HepG2 (cell line): ENCODE results near the gene TMEM221. TPM values are rescaled to one million over a fixed set of nuclear protein-coding genes. Genes with fewer than 3 reads are reported as not detected.

Source experiments
- ARNTL ChIP-seq: sonication (generic); formaldehyde crosslinking; IDR thresholded peaks from 2 replicates; pipeline ENCODE4 v1.4.0; 2020; ENCODE audit warnings: mild to moderate bottlenecking, missing genetic modification reagents
- CENPX ChIP-seq: sonication (generic); formaldehyde crosslinking; IDR thresholded peaks from 2 replicates; pipeline ENCODE4 v1.9.0; 2021; ENCODE audit warnings: mild to moderate bottlenecking, missing genetic modification reagents, moderate library complexity
- GZF1 ChIP-seq: sonication (generic); formaldehyde crosslinking; IDR thresholded peaks from 2 replicates; pipeline ENCODE4 v1.5.1; 2020; ENCODE audit warnings: mild to moderate bottlenecking, missing genetic modification reagents
- KAT8 ChIP-seq: IDR thresholded peaks from 2 replicates; pipeline ENCODE4 v1.6.1; 2016; ENCODE audit warnings: missing genetic modification reagents, missing compliant biosample characterization
- MAF1 ChIP-seq: sonication (generic); formaldehyde crosslinking; IDR thresholded peaks from 2 replicates; pipeline ENCODE4 v1.5.0; 2020; ENCODE audit warnings: missing genetic modification reagents, borderline replicate concordance
- MEIS2 ChIP-seq: sonication (generic); formaldehyde crosslinking; IDR thresholded peaks from 2 replicates; pipeline ENCODE4 v1.9.0; 2021; ENCODE audit warnings: mild to moderate bottlenecking, missing genetic modification reagents
- NR3C1 ChIP-seq: sonication (generic); formaldehyde crosslinking; IDR thresholded peaks from 2 replicates; pipeline ENCODE4 v1.4.0; 2020; ENCODE audit warnings: missing genetic modification reagents
- RAD51 ChIP-seq: fragments of 450-650 bp; IDR thresholded peaks from 2 replicates; pipeline ENCODE4 v1.6.1; 2016; ENCODE audit warnings: borderline replicate concordance
- SAP130 ChIP-seq: IDR thresholded peaks from 2 replicates; pipeline ENCODE4 v1.6.1; 2016; ENCODE audit warnings: low read depth
- SOX13 ChIP-seq, 3 experiments: fragments of 450-650 bp in 1 of 3; sonication (generic) in 1 of 3; formaldehyde crosslinking in 1 of 3; IDR thresholded peaks in 2 of 3; conservative IDR thresholded peaks in 1 of 3; 2 replicates each; pipeline versions ENCODE4 v1.5.0 to v1.6.1; 2016 to 2020; ENCODE audit warnings: antibody characterized with exemption in 1 of 3, mild to moderate bottlenecking in 1 of 3, missing compliant biosample characterization in 1 of 3, missing genetic modification reagents in 1 of 3, moderate library complexity in 1 of 3
- ZBTB7B ChIP-seq: sonication (generic); formaldehyde crosslinking; IDR thresholded peaks from 2 replicates; pipeline ENCODE4 v1.4.0; 2020; ENCODE audit warnings: missing genetic modification reagents
- ZC3H4 ChIP-seq: sonication (generic); formaldehyde crosslinking; IDR thresholded peaks from 2 replicates; pipeline ENCODE4 v1.4.0; 2020; ENCODE audit warnings: missing genetic modification reagents, borderline replicate concordance
- ZFP62 ChIP-seq: sonication (generic); formaldehyde crosslinking; IDR thresholded peaks from 2 replicates; pipeline ENCODE4 v1.4.0; 2020; ENCODE audit warnings: missing genetic modification reagents
- ZNF317 ChIP-seq: sonication (generic); formaldehyde crosslinking; IDR thresholded peaks from 2 replicates; pipeline ENCODE4 v1.5.0; 2020; ENCODE audit warnings: mild to moderate bottlenecking, missing genetic modification reagents
- ZNF510 ChIP-seq: sonication (generic); formaldehyde crosslinking; IDR thresholded peaks from 2 replicates; pipeline ENCODE4 v1.4.0; 2020; ENCODE audit warnings: low read depth, mild to moderate bottlenecking, missing genetic modification reagents
- ZNF572 ChIP-seq: sonication (generic); formaldehyde crosslinking; IDR thresholded peaks from 2 replicates; pipeline ENCODE4 v1.5.1; 2020; ENCODE audit warnings: mild to moderate bottlenecking, missing genetic modification reagents
- ZNF703 ChIP-seq: sonication (generic); formaldehyde crosslinking; IDR thresholded peaks from 2 replicates; pipeline ENCODE4 v1.5.1; 2020; ENCODE audit warnings: missing genetic modification reagents, mild to moderate bottlenecking, moderate library complexity, borderline replicate concordance
- ZSCAN21 ChIP-seq: sonication (generic); formaldehyde crosslinking; IDR thresholded peaks from 2 replicates; pipeline ENCODE4 v1.8.0; 2022; ENCODE audit warnings: mild to moderate bottlenecking, missing genetic modification reagents, moderate library complexity, borderline replicate concordance
- polyA plus RNA-seq, 8 experiments: library from polyadenylated mRNA; depleted of rRNA in 3 of 8; stranded (reverse) in 7 of 8; unstranded in 1 of 8; fragments of >200 nt; fragmentation: Illumina TruSeq in 4 of 8; extraction: Trizol in 4 of 8; gene quantifications; 2 replicates each; pipeline versions ENCODE4 v1.2.1 to v1.2.3, GENCODE V29; 2011 to 2016; ENCODE audit warnings: low read depth in 4 of 8, missing spikeins in 1 of 8, mixed read lengths in 1 of 8; ENCODE audit not compliant: insufficient read depth in 1 of 8
- total RNA-seq, 5 experiments: library from RNA; depleted of rRNA; stranded (reverse); fragments of >200 nt; fragmentation: Illumina TruSeq; extraction: Trizol; gene quantifications; 2 replicates each; pipeline ENCODE4 v1.2.3, GENCODE V29; 2016; ENCODE audit warnings: low read depth in 1 of 5
- TF ChIP-seq, protein P1 (sequence below): sonication (generic); formaldehyde crosslinking; IDR thresholded peaks from 2 replicates; pipeline ENCODE4 v1.4.0; 2020; ENCODE audit warnings: missing genetic modification reagents, borderline replicate concordance
- TF ChIP-seq, protein P2 (sequence below): sonication (generic); formaldehyde crosslinking; IDR thresholded peaks from 2 replicates; pipeline ENCODE4 v1.4.0; 2020; ENCODE audit warnings: missing genetic modification reagents
- TF ChIP-seq, protein P3 (sequence below), 2 experiments: fragments of 450-650 bp in 1 of 2; sonication (generic) in 1 of 2; formaldehyde crosslinking; IDR thresholded peaks; 2 replicates each; pipeline versions ENCODE4 v1.5.0 to v1.8.0; 2020 to 2022; ENCODE audit warnings: mild to moderate bottlenecking in 1 of 2, missing genetic modification reagents in 1 of 2

Gene TMEM221
- total and polyA plus RNA-seq, 2 of the 13 experiments (the other 11 are each of a cell fraction or from before 2014, with no cell fraction given), result 0.33 to 0.77 TPM

DNA sequence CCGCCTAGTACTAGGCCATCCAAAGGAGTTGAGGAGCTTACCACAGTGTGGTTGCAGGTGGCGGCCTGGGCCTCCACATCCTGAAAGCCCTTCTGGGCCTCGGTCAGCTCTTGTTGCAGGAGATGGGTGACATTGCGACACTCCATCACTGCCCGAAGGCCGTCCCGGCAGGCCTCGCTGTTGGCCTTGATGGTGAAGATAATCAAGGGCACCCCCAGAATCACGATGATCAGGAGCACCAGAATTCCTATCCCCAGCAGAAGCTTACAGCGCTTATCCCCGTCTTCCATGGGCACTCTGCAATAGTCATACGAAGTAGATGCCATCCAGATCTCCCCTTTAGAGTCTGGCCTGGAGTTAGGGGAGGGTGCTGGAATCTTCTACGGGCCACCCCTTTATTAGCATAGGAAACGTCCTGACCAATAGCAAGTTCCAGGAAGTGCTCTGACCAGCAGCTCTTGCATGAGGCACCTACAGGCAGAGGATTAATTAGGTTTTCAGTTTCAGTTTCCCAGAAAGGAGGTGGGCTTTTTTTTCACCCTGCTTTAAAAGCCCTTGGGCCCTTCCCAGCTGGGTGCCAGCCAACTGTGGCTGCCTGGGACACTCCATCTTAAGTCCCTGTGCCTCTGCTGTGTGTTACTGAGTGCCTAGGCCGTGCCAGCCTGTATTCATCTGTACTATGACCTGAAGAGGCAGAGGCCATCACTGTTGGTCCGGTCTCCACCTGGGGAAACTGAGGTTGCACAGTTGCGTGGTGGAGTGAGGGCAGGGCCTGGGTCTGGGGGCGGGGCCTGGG lies 43.0 kb downstream of the TMEM221 start, which contains the start of gene BST2 (continued):
- no peak for TF ChIP-seq MAF1 (CRISPR knock-in tag)
- TF ChIP-seq ZNF317, result no peak
- peak; percentile 21; the same call in 1 of the 2 replicates for TF ChIP-seq ZSCAN21
- TF ChIP-seq SOX13 (IDR thresholded peaks at IDR 0.05), result no peak
- TF ChIP-seq SOX13 (CRISPR knock-in tag; conservative IDR thresholded peaks at IDR 0.05 in 1 of 2, IDR thresholded peaks at IDR 0.05 in 1 of 2), result no peak
- TF ChIP-seq ZC3H4 (CRISPR knock-in tag), result 0 out of 2 replicates have a peak, but pooled peaks have one; percentile 59
- TF ChIP-seq GZF1 (CRISPR knock-in tag), result no peak
- no peak for TF ChIP-seq ZNF510
- peak; percentile 1; the same call in 1 of the 2 replicates for TF ChIP-seq ZBTB7B (CRISPR knock-in tag)
- TF ChIP-seq ZFP62 (CRISPR knock-in tag), result no peak
- peak; percentile 71 for TF ChIP-seq SAP130 (CRISPR knock-in tag)
- TF ChIP-seq NR3C1 (CRISPR knock-in tag), result no peak
- no peak for TF ChIP-seq RAD51
- TF ChIP-seq, protein P1, sequence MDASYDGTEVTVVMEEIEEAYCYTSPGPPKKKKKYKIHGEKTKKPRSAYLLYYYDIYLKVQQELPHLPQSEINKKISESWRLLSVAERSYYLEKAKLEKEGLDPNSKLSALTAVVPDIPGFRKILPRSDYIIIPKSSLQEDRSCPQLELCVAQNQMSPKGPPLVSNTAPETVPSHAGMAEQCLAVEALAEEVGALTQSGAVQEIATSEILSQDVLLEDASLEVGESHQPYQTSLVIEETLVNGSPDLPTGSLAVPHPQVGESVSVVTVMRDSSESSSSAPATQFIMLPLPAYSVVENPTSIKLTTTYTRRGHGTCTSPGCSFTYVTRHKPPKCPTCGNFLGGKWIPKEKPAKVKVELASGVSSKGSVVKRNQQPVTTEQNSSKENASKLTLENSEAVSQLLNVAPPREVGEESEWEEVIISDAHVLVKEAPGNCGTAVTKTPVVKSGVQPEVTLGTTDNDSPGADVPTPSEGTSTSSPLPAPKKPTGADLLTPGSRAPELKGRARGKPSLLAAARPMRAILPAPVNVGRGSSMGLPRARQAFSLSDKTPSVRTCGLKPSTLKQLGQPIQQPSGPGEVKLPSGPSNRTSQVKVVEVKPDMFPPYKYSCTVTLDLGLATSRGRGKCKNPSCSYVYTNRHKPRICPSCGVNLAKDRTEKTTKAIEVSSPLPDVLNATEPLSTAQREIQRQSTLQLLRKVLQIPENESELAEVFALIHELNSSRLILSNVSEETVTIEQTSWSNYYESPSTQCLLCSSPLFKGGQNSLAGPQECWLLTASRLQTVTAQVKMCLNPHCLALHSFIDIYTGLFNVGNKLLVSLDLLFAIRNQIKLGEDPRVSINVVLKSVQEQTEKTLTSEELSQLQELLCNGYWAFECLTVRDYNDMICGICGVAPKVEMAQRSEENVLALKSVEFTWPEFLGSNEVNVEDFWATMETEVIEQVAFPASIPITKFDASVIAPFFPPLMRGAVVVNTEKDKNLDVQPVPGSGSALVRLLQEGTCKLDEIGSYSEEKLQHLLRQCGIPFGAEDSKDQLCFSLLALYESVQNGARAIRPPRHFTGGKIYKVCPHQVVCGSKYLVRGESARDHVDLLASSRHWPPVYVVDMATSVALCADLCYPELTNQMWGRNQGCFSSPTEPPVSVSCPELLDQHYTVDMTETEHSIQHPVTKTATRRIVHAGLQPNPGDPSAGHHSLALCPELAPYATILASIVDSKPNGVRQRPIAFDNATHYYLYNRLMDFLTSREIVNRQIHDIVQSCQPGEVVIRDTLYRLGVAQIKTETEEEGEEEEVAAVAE, result peak; percentile 49; the same call in 1 of the 2 replicates
- TF ChIP-seq MEIS2 (CRISPR knock-in tag), result no peak
- no peak; the same call in 1 of the 2 replicates for TF ChIP-seq ZNF572 (CRISPR knock-in tag)
- TF ChIP-seq KAT8 (CRISPR knock-in tag), result peak; percentile 70
- TF ChIP-seq ARNTL (CRISPR knock-in tag), result no peak; the same call in 1 of the 2 replicates
- TF ChIP-seq ZNF703 (CRISPR knock-in tag), result no peak
- TF ChIP-seq, protein P2, sequence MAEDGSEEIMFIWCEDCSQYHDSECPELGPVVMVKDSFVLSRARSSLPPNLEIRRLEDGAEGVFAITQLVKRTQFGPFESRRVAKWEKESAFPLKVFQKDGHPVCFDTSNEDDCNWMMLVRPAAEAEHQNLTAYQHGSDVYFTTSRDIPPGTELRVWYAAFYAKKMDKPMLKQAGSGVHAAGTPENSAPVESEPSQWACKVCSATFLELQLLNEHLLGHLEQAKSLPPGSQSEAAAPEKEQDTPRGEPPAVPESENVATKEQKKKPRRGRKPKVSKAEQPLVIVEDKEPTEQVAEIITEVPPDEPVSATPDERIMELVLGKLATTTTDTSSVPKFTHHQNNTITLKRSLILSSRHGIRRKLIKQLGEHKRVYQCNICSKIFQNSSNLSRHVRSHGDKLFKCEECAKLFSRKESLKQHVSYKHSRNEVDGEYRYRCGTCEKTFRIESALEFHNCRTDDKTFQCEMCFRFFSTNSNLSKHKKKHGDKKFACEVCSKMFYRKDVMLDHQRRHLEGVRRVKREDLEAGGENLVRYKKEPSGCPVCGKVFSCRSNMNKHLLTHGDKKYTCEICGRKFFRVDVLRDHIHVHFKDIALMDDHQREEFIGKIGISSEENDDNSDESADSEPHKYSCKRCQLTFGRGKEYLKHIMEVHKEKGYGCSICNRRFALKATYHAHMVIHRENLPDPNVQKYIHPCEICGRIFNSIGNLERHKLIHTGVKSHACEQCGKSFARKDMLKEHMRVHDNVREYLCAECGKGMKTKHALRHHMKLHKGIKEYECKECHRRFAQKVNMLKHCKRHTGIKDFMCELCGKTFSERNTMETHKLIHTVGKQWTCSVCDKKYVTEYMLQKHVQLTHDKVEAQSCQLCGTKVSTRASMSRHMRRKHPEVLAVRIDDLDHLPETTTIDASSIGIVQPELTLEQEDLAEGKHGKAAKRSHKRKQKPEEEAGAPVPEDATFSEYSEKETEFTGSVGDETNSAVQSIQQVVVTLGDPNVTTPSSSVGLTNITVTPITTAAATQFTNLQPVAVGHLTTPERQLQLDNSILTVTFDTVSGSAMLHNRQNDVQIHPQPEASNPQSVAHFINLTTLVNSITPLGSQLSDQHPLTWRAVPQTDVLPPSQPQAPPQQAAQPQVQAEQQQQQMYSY, result no peak
- no peak for TF ChIP-seq CENPX
- TF ChIP-seq, protein P3, sequence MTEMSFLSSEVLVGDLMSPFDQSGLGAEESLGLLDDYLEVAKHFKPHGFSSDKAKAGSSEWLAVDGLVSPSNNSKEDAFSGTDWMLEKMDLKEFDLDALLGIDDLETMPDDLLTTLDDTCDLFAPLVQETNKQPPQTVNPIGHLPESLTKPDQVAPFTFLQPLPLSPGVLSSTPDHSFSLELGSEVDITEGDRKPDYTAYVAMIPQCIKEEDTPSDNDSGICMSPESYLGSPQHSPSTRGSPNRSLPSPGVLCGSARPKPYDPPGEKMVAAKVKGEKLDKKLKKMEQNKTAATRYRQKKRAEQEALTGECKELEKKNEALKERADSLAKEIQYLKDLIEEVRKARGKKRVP (CRISPR knock-in tag; IDR thresholded peaks at IDR 0.05), result peak in 1 of 2 experiments; percentile 56; a peak in 1 of 4 replicates
